HG03565 (cell line): ENCODE results near the gene PLEKHG4B.
"Not testable (repeated sequence)": the region's sequence is repeated elsewhere in the genome, so short reads cannot be mapped to it uniquely, and the experiment has no call there.

Source experiments
- ATAC-seq: cut with Tn5 transposase; IDR thresholded peaks from one replicate; pipeline ENCODE4 v1.9.1; 2021; ENCODE audit warnings: mild to moderate bottlenecking, moderate library complexity; ENCODE audit not compliant: unreplicated experiment

Gene PLEKHG4B

DNA sequence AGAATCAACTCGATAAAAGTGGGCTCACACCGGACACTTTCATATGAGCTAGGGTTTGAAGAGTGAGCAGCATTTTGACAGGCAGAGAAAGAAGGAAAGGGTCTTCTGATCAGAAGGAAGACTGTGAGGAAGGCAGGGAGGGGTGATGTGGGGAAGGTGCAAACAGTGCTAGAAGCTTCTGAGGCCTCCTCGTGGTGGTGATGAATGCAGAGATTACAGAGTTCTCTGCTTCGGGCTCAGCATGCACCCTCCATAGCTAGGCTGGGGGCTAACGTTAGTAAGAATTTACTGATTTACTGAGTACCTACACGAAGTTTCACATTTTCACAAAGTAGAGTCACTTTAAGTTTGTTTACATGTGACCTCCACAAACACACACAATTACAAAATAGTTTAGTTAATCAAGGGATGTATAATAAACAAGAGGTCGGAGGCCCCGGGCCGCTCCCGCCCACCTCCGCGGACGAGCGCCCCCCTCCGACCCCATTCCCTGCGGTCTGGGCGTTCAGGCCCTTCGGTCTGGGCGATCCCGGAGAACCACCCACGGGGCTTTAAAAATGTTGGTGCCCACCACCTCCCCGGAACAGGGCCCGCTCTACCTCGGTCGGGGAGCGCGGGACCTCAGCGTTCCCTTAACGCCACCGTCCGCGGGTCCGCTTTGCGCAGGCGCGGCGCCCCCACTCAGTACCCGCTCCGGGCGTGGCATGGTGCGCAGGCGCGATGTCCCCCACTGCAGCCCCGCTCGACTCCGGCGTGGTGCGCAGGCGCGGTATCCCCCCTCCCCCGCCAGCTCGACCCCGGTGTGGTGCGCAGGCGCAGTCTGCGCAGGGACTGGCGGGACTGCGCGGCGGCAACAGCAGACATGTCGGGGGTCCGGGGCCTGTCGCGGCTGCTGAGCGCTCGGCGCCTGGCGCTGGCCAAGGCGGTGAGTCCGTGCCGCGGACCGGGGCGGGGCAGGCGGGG lies 125.8 kb downstream of the PLEKHG4B start, which contains the start of the genes CCDC127 and SDHA:
Gene CCDC127, minus strand, starts transcription at position 660 of the 963 bp plus-strand sequence. CDS start 1,304 bp downstream, outside the sequence.
Gene SDHA, plus strand, starts transcription at position 827 of the 963 bp plus-strand sequence. Its CDS starts 36 bp downstream, at position 863.
- peak; percentile 56 for ATAC-seq

DNA sequence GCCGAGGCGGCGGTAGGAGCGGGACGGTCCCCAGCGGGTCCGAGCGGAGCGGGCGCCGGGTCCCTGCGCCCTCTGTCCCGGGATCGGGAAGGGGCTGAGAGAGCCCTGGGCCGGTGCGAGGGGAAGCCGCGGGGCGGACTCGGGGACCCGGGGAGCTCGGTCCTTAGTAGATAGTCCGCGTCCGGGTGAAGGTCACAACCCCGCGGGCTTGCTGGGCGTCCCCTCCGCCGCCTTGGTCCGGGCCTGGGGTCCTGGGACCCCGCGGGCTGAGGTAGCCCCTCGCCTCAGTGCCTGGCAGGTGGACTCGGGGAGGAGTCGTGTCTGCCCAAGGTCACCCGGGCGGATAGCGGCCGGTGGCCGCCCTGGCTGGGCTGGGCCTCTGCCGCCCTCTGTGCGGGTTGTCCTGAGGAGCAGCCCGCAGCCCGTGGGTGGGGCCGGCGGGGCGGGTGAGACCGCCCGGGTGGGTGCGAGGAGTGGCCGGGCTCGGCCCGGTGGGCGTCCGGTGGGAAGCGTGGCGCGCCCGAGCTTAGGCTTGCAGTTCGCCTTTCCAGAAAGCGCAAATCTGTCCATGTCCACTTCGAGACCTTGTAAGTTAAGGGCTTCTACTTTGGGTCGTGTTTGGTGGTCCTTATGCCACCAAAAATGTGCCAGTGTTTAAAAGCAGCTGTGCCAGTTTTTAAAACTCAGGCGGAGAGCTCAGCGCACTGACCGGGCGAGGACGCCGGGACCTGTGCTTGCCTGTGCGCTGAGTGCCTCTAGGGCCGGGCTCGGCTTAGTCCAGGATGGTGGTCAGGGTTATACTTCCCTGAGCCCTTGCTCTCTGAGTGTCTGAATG lies 126.7 kb downstream of the PLEKHG4B start:
- peak; percentile 13 for ATAC-seq

DNA sequence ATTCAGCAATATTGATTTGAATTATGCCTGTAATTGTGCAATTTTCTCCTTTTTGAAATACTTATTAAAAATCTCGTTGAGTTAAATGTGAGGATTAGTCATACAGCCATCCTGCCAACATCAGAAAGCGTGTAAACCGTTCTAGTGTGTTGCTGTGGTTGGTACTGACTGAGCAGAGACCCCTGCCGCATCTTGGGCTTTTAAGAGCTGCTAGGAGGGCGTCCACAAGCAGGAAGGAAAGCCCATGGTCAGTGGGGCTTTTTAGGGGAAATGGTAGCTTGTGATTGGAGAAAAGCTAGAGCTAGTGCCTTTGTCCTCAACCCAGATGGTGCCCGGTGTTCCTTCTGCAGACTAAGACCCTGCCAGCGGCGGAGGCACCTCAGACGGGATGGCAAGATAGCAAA lies 127.5 kb downstream of the PLEKHG4B start:
- no peak for ATAC-seq

DNA sequence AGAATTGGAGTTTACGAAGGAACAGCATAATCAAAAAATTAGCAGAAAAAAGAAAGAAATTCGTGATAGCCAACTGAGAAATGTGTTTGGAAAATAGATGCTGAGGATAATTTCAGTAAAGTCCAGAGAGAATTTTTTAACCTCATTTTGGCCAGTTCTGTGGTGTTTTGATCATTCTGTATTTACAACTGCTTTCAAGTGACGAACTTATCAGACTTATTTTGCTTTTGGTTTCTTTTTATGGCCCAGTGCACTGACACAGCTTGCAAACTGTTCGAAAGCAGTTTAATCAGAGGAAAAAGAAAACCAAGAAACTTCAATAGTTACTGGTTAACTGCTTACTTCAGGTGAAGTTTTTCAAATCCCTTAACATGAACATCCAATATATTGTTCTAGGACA lies 128.0 kb downstream of the PLEKHG4B start:
- ATAC-seq: peak; percentile 22

DNA sequence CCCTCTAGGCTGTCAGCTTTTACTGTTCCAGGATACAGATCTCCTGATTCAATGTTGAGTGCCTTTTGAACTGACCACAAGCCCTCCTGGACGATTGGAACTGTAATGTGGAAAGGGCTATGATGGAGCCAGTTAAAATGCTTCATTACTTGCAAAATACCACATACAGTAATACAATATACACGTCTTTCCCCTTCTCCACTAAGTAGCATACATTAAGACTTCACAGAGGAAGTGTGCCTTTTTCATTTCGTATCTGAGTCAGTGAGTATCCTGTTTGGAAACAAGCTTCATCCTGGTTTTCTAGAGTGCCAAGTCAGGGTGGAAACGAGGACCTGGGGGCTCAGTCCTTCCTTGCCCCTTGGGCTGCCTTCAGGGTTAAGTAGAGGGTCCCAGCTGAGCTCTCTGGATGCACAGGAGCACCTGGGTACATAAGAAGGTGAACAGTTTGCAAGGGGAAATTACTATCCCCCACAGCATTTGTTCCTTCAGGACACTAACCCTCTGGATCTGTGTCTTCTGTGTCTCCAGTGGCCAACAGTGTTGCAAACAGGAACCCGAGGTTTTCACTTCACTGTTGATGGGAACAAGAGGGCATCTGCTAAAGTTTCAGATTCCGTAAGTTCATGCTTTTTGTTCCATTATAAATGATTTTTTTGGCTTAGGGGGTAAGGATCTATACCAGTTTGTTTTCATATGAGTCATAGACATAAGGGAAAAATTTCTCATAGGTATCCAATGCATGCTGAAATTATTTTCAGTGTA lies 131.2 kb downstream of the PLEKHG4B start:
- not testable (repeated sequence) for ATAC-seq

DNA sequence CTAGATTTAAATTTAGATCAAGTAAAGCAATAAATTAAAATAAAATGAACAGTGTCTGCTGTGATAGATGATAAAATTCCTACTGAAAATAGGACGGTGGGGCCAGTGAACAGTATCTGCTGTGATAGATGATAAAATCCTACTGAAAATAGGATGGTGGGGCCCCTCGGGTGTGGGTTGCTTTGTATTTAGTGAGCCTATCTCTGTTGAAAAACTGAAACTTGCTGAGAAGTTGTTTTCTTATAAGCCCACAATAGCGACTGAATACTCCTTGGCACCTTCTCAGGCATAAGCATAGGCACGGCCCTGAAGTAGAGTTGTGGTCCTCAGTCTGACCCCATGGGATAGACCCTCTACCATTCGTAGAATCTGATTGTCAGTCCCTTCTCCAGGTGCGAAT lies 131.8 kb downstream of the PLEKHG4B start:
- no peak for ATAC-seq

DNA sequence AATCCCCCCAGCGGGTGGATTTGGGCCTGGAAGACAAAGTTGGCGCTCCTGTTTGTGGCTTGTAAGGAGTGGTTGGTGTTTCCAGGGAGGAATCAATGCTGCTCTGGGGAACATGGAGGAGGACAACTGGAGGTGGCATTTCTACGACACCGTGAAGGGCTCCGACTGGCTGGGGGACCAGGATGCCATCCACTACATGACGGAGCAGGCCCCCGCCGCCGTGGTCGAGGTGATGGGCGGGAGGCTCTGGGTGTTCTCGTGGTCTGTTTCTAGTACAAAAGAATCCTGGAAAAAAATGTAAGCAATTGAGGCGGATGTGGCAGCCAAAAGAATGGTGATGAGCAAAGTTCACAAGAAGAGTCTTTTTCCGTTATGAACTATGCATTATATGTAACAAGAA lies 133.4 kb downstream of the PLEKHG4B start:
- no peak for ATAC-seq

DNA sequence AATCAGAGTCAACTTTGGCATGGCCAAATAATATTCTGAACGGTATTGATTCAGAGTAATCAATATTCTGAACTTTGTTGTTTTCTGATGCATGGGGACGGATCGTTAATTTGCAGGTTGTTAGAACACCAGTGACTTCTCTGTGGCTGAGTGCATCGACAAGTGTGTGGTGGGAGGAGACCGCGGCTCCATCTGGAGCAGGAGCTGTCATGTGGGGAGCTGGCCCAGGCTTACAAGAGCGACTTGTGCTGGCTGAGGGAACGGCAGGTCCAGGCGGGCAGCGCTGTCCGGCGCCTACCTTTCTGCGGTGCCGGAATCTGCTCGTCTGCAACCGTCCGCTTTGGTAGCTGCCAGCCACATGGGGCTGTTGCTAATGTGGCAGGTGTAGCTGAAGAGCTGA lies 135.4 kb downstream of the PLEKHG4B start:
- not testable (repeated sequence) for ATAC-seq

DNA sequence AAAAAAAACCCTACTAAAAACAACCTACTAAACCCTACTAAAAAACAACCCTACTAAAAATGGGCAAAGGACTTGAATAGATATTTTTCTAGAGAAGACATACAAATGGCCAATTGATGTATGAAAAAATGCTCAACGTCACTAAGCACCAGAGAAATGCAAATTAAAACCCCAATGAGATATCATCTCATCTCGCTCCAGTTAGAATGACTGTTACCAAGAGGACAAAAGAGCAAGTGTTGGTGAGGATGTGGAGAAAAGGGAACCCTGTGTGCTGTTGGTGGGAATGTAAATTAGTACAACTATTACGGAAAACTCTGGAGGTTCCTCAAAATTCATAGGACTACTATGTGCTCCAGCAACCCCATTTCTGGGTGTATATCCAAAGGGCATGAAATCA lies 136.9 kb downstream of the PLEKHG4B start:
- no peak for ATAC-seq

DNA sequence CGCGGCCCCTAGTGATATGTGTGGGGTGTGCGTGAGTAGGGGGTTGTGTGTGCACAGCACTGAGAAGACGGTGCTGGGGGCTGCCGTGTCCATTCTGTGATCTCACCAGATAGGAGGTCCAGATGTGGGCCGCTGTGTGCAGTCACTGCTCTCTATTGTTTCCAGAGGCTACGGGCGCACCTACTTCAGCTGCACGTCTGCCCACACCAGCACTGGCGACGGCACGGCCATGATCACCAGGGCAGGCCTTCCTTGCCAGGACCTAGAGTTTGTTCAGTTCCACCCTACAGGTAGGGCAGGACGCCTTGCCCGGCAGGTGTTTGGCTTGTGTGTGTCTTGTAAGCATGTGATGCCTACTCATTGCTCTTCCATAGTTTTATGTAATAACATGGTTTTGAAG lies 138.7 kb downstream of the PLEKHG4B start:
- ATAC-seq: no peak

DNA sequence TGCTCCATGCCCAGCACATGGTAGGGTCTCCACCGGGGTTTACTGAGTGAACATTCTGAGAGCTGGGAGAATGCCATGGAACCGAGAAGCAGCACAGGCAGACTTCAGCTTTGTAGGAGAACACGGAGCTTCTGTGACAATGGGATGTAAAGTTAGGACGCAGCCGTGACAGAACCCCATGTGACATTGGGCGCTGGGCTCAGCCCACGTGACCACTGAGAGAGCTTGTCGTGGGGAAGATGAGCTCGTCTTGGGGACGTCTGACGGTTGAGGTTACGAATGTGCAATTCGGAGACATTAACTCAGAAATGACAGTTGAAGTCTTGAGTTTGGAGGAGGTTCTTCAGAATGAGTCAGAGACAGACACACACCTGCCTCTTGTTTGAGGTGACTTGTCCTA lies 139.7 kb downstream of the PLEKHG4B start:
- ATAC-seq: no peak

DNA sequence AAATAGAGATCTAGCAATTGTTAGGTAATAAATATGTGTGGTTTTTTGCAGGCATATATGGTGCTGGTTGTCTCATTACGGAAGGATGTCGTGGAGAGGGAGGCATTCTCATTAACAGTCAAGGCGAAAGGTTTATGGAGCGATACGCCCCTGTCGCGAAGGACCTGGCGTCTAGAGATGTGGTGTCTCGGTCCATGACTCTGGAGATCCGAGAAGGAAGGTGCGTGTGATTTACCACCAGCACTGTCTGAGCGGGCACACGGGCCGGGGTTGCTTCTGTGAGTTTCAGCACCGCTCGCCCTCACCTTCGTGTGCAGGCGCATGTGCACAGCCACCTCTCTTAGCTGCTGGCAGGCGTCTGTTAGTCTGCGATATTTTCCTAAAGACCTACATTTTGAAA lies 141.5 kb downstream of the PLEKHG4B start:
- not testable (repeated sequence) for ATAC-seq

DNA sequence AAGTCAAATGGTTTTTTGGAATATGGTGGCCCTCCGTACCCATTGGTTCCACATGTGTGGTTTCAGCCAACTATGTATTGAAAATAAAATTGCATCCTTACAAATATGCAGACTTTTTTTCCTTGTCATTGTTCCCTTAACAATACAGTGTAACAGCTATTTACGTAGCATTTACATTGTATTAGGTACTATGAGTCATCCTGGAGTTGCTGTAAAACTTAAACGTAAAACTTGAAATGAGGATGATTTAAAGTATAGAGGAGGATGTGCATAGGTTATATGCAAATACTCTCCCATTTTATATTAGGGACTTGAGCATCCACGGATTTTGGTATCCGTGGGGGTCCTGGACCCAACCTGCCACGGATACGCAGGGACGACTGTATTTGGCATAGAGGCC lies 142.5 kb downstream of the PLEKHG4B start:
- ATAC-seq: no peak

DNA sequence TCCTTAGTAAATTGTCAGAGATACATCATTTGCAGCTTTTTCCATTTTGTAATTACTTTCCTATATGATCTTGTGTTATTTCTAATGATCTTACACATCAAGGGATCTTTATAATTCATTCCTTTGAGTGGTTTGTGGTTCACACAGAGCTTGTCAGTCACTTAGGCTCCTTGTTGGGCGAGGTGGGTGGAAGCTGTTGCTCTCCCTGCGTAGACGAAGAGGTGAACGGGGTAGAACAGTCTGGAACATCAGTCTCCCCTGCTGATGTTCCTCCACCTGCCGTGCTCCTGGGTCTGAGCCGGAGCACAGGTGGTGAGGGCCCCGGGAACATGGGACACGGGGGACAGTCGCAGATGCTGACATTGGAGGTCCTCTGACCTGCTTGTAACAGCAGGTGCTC lies 143.6 kb downstream of the PLEKHG4B start:
- not testable (repeated sequence) for ATAC-seq

DNA sequence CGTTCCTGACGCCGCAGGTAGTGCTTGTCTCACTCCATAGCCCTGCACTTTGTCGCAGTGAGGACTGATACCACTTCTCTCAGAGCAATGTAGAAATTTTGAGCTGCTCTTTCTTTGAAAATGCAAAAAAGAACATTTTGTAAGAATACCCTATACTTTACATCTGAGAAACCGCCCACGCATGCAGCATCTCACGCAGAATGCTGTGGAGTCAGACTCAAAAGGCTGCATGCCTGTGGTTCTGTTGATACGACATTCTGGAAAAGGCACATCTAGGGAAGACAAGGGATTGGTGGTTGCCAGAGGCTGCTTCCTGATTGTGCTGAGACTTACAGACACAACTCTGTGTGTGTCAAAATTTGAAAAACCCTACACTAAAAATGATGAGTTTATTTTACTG lies 146.0 kb downstream of the PLEKHG4B start:
- ATAC-seq: not testable (repeated sequence)
